K562 (cell line): ENCODE results near the gene EIF2AK3. TPM values are rescaled to one million over a fixed set of nuclear protein-coding genes. Genes with fewer than 3 reads are reported as not detected.

Experiments used
- BRCA1 ChIP-seq, 2 experiments: fragments of 450-650 bp in 1 of 2; sonication (generic) in 1 of 2; formaldehyde crosslinking in 1 of 2; IDR thresholded peaks; 2 replicates each; pipeline versions ENCODE4 v1.5.0 to v1.6.1; 2017 to 2020; ENCODE audit warnings: mild to moderate bottlenecking in 1 of 2, missing genetic modification reagents in 1 of 2
- CBFA2T2 ChIP-seq: fragments of 450-650 bp; conservative IDR thresholded peaks from 2 replicates; pipeline ENCODE4 v1.6.1; 2017; ENCODE audit warnings: mild to moderate bottlenecking
- CHD1 ChIP-seq: fragments of 200-600 bp; sonication (generic); IDR thresholded peaks from one replicate; pipeline ENCODE4 v1.6.1; 2012; ENCODE audit warnings: mild to moderate bottlenecking, moderate library complexity, low read length, inconsistent platforms
- CTBP1 ChIP-seq: fragments of 450-650 bp; IDR thresholded peaks from 2 replicates; pipeline ENCODE4 v1.6.1; 2016; ENCODE audit warnings: borderline replicate concordance
- DNMT1 ChIP-seq: fragments of 450-650 bp; IDR thresholded peaks from 2 replicates; pipeline ENCODE4 v1.6.1; 2016; ENCODE audit warnings: antibody characterized with exemption, mild to moderate bottlenecking
- ETS2 ChIP-seq: IDR thresholded peaks from 2 replicates; pipeline ENCODE4 v1.6.1; 2016; ENCODE audit warnings: borderline replicate concordance, missing genetic modification characterization, mild to moderate bottlenecking, moderate library complexity, missing compliant biosample characterization; ENCODE audit not compliant: poor library complexity, severe bottlenecking
- GABPB1 ChIP-seq: sonication (generic); formaldehyde crosslinking; IDR thresholded peaks from 2 replicates; pipeline ENCODE4 v1.8.0; 2022; ENCODE audit warnings: mild to moderate bottlenecking, missing genetic modification reagents
- NFIX ChIP-seq: fragments of 250-450 bp; sonication (Bioruptor Pico); IDR thresholded peaks from 2 replicates; pipeline ENCODE4 v1.4.0; 2020; ENCODE audit warnings: low read depth, mild to moderate bottlenecking, moderate library complexity
- SIRT6 ChIP-seq: IDR thresholded peaks from one replicate; pipeline ENCODE4 v1.6.1; 2012; ENCODE audit warnings: low read depth, mild to moderate bottlenecking, control low read depth, inconsistent platforms, low read length, moderate library complexity
- SLC30A9 ChIP-seq: fragments of 250-450 bp; sonication (Bioruptor Pico); IDR thresholded peaks from 2 replicates; pipeline ENCODE4 v1.8.0; 2022; ENCODE audit warnings: mild to moderate bottlenecking, moderate library complexity
- SMARCA4 ChIP-seq: fragments of 450-650 bp; IDR thresholded peaks from 2 replicates; pipeline ENCODE4 v1.6.1; 2016
- SP2 ChIP-seq: IDR thresholded peaks from 2 replicates; pipeline ENCODE4 v1.6.1; 2011; ENCODE audit warnings: mild to moderate bottlenecking, low read depth, low read length, moderate library complexity; ENCODE audit not compliant: poor library complexity, severe bottlenecking; ENCODE audit errors: extremely low read depth
- ZNF134 ChIP-seq: fragments of 250-450 bp; sonication (Bioruptor Pico); conservative IDR thresholded peaks from 2 replicates; pipeline ENCODE4 v1.4.0; 2020
- ZNF263 ChIP-seq: sonication (generic); formaldehyde crosslinking; IDR thresholded peaks from 2 replicates; pipeline ENCODE4 v1.8.0; 2022; ENCODE audit warnings: mild to moderate bottlenecking, missing genetic modification reagents, borderline replicate concordance
- polyA plus RNA-seq, 8 experiments: library from polyadenylated mRNA; depleted of rRNA in 4 of 8; stranded (reverse) in 5 of 8; unstranded in 3 of 8; fragments of >200 nt; fragmentation: Nextera tagmentation in 2 of 8; fragmentation: Illumina TruSeq in 1 of 8; extraction: Ambion mirVana in 2 of 8; extraction: Trizol in 1 of 8; gene quantifications; 2 replicates each; pipeline versions ENCODE4 v1.2.1 to v1.2.3, GENCODE V29; 2011 to 2014; ENCODE audit warnings: inconsistent platforms in 1 of 8, missing spikeins in 1 of 8
- total RNA-seq, 7 experiments: library from RNA; depleted of rRNA in 6 of 7; stranded (reverse); fragments of >200 nt in 6 of 7; fragmentation: Illumina TruSeq in 2 of 7; extraction: Trizol in 2 of 7; gene quantifications; 2 replicates each; pipeline versions ENCODE4 v1.2.1 to v1.2.3, GENCODE V29; 2011 to 2021; ENCODE audit warnings: low replicate concordance in 1 of 7
- TF ChIP-seq, protein P1 (sequence below): fragments of 450-650 bp; formaldehyde crosslinking; IDR thresholded peaks from 2 replicates; pipeline ENCODE4 v1.4.0; 2022; ENCODE audit warnings: mild to moderate bottlenecking, moderate library complexity
- TF ChIP-seq, protein P2 (sequence below), 2 experiments: fragments of 450-650 bp in 1 of 2; sonication (generic) in 1 of 2; formaldehyde crosslinking in 1 of 2; IDR thresholded peaks in 1 of 2; conservative IDR thresholded peaks in 1 of 2; 2 replicates each; pipeline versions ENCODE4 v1.6.1 to v1.8.1; 2016 to 2023; ENCODE audit warnings: mild to moderate bottlenecking in 2 of 2, moderate library complexity in 2 of 2, inconsistent platforms in 1 of 2, missing genetic modification reagents in 1 of 2
- TF ChIP-seq, protein P3 (sequence below), 2 experiments: fragments of 450-650 bp in 1 of 2; sonication (generic) in 1 of 2; formaldehyde crosslinking in 1 of 2; IDR thresholded peaks; 2 replicates each; pipeline versions ENCODE4 v1.7.1 to v1.9.0; 2016 to 2022; ENCODE audit warnings: inconsistent platforms in 1 of 2, mild to moderate bottlenecking in 1 of 2, missing genetic modification reagents in 1 of 2

The EIF2AK3 gene
- total and polyA plus RNA-seq, 9 of the 15 experiments (the other 6 are each of a cell fraction or from before 2014, with no cell fraction given): 1.7 to 11.6 (median 7.4) TPM

DNA sequence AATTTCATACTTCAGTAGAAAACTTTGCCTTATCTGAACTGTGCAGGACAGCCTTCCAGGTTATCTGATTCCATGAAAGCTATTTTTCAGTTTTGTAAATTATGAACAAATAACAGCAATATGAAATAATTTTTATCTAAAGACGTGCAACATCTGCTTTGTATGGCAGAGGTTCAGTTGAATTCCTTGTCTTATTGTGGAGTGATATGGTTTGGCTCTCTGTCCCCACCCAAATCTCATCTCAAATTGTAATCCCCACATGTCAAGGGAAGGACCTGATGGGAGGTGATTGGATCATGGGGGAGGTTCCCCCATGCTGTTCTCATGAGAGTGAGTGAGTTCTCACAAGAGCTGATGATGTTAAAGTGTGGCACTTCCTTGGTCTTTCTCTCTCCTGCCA lies 46.1 kb upstream of the EIF2AK3 start (continued):
- TF ChIP-seq DNMT1 (no peak), ZNF263 (CRISPR knock-in tag) (no peak), GABPB1 (no peak), CHD1 (no peak), BRCA1 (IDR thresholded peaks at IDR 0.05) (no peak), BRCA1 (CRISPR knock-in tag; IDR thresholded peaks at IDR 0.05) (no peak), SLC30A9 (CRISPR knock-in tag) (no peak), SP2 (no peak), CTBP1 (0 out of 2 replicates have a peak, but pooled peaks have one; percentile 43), SMARCA4 (peak; percentile 60; the same call in 1 of the 2 replicates), SIRT6 (no peak), ETS2 (no peak), NFIX (no peak), CBFA2T2 (peak; percentile 61), ZNF134 (CRISPR knock-in tag) (no peak)
- TF ChIP-seq, protein P1, sequence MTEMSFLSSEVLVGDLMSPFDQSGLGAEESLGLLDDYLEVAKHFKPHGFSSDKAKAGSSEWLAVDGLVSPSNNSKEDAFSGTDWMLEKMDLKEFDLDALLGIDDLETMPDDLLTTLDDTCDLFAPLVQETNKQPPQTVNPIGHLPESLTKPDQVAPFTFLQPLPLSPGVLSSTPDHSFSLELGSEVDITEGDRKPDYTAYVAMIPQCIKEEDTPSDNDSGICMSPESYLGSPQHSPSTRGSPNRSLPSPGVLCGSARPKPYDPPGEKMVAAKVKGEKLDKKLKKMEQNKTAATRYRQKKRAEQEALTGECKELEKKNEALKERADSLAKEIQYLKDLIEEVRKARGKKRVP (CRISPR knock-in tag): no peak
- TF ChIP-seq, protein P2, sequence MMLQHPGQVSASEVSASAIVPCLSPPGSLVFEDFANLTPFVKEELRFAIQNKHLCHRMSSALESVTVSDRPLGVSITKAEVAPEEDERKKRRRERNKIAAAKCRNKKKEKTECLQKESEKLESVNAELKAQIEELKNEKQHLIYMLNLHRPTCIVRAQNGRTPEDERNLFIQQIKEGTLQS (IDR thresholded peaks at IDR 0.05): no peak
- TF ChIP-seq, protein P2 (CRISPR knock-in tag; conservative IDR thresholded peaks at IDR 0.05): no peak
- TF ChIP-seq, protein P3, sequence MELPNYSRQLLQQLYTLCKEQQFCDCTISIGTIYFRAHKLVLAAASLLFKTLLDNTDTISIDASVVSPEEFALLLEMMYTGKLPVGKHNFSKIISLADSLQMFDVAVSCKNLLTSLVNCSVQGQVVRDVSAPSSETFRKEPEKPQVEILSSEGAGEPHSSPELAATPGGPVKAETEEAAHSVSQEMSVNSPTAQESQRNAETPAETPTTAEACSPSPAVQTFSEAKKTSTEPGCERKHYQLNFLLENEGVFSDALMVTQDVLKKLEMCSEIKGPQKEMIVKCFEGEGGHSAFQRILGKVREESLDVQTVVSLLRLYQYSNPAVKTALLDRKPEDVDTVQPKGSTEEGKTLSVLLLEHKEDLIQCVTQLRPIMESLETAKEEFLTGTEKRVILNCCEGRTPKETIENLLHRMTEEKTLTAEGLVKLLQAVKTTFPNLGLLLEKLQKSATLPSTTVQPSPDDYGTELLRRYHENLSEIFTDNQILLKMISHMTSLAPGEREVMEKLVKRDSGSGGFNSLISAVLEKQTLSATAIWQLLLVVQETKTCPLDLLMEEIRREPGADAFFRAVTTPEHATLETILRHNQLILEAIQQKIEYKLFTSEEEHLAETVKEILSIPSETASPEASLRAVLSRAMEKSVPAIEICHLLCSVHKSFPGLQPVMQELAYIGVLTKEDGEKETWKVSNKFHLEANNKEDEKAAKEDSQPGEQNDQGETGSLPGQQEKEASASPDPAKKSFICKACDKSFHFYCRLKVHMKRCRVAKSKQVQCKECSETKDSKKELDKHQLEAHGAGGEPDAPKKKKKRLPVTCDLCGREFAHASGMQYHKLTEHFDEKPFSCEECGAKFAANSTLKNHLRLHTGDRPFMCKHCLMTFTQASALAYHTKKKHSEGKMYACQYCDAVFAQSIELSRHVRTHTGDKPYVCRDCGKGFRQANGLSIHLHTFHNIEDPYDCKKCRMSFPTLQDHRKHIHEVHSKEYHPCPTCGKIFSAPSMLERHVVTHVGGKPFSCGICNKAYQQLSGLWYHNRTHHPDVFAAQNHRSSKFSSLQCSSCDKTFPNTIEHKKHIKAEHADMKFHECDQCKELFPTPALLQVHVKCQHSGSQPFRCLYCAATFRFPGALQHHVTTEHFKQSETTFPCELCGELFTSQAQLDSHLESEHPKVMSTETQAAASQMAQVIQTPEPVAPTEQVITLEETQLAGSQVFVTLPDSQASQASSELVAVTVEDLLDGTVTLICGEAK (IDR thresholded peaks at IDR 0.05): no peak
- TF ChIP-seq, protein P3 (CRISPR knock-in tag; IDR thresholded peaks at IDR 0.05): no peak
